ENCODE data around the gene SMC2. TPM values are rescaled to one million over a fixed set of nuclear protein-coding genes. Genes with fewer than 3 reads are reported as not detected.

Gene SMC2
- total RNA-seq (2014; rRNA removed; shearing (Covaris generic)) = 61.5 and 73.9 TPM in 2 replicates

GRCh38 chr9:104093647-104094533 is at the start of gene SMC2:
Gene SMC2 (plus strand): TSS chr9:104094309. CDS start chr9:104095385, 1,076 bp downstream.
- DNase-seq (ENCODE audit: low read depth) = peak; percentile 96

- no peak for DNase-seq (ENCODE audit: low read depth)
Measured at GRCh38 chr9:104068546-104068945, 25.6 kb upstream of the SMC2 start.

GRCh38 chr9:104069288-104069687 is 24.8 kb upstream of the SMC2 start:
- no peak for DNase-seq (ENCODE audit: low read depth)

GRCh38 chr9:104071589-104071988 is 22.5 kb upstream of the SMC2 start:
- DNase-seq (ENCODE audit: low read depth) = no peak

- no peak for DNase-seq (ENCODE audit: low read depth)
Measured at GRCh38 chr9:104073098-104073769, 20.9 kb upstream of the SMC2 start.

- no peak for DNase-seq (ENCODE audit: low read depth)
Measured at GRCh38 chr9:104073770-104074133, 20.4 kb upstream of the SMC2 start.

GRCh38 chr9:104074876-104075275 is 19.2 kb upstream of the SMC2 start:
- DNase-seq (ENCODE audit: low read depth) = no peak

GRCh38 chr9:104075801-104076753 is 18.0 kb upstream of the SMC2 start:
- no peak for DNase-seq (ENCODE audit: low read depth)

- no peak for DNase-seq (ENCODE audit: low read depth)
Measured at GRCh38 chr9:104078596-104078995, 15.5 kb upstream of the SMC2 start.

GRCh38 chr9:104080983-104081382 is 13.1 kb upstream of the SMC2 start:
- no peak for DNase-seq (ENCODE audit: low read depth)

- DNase-seq (ENCODE audit: low read depth) = no peak
Measured at GRCh38 chr9:104082168-104082567, 11.9 kb upstream of the SMC2 start.

- DNase-seq (ENCODE audit: low read depth) = no peak
Measured at GRCh38 chr9:104085525-104085924, 8.6 kb upstream of the SMC2 start.

- DNase-seq (ENCODE audit: low read depth) = no peak
Measured at GRCh38 chr9:104087894-104088293, 6.2 kb upstream of the SMC2 start.

- no peak for DNase-seq (ENCODE audit: low read depth)
Measured at GRCh38 chr9:104088416-104088815, 5.7 kb upstream of the SMC2 start.

- no peak for DNase-seq (ENCODE audit: low read depth)
Measured at GRCh38 chr9:104090578-104090977, 3.5 kb upstream of the SMC2 start.

- DNase-seq (ENCODE audit: low read depth) = no peak
Measured at GRCh38 chr9:104091116-104091515, 3.0 kb upstream of the SMC2 start.

GRCh38 chr9:104091708-104092107 is 2.4 kb upstream of the SMC2 start:
- DNase-seq (ENCODE audit: low read depth) = peak; percentile 37

GRCh38 chr9:104092192-104092591 is 1.9 kb upstream of the SMC2 start:
- no peak for DNase-seq (ENCODE audit: low read depth)

- DNase-seq (ENCODE audit: low read depth) = no peak
Measured at GRCh38 chr9:104092875-104093600, 1.1 kb upstream of the SMC2 start.

- DNase-seq (ENCODE audit: low read depth) = no peak
Measured at GRCh38 chr9:104094534-104095015, 466 bp downstream of the SMC2 start.

- DNase-seq (ENCODE audit: low read depth) = no peak
Measured at GRCh38 chr9:104099630-104100029, 5.5 kb downstream of the SMC2 start.
